Mammary epithelial cell (primary cell): ENCODE measurements around the gene RABAC1.

Experiments
- EZH2 ChIP-seq: IDR thresholded peaks from 2 replicates; pipeline ENCODE4 v1.6.1; 2012; ENCODE audit warnings: low read length, inconsistent platforms, borderline replicate concordance
- TF ChIP-seq, protein P1 (sequence below), 2 donors: IDR thresholded peaks in 1 of 2; conservative IDR thresholded peaks in 1 of 2; 2 replicates each; pipeline ENCODE4 v1.5.1; 2011 to 2012; ENCODE audit warnings: inconsistent platforms in 2 of 2, low read length in 2 of 2, mild to moderate bottlenecking in 2 of 2, control low read depth in 1 of 2, low read depth in 1 of 2; ENCODE audit not compliant: insufficient read depth in 1 of 2; ENCODE audit errors: extremely low read depth in 1 of 2

DNA sequence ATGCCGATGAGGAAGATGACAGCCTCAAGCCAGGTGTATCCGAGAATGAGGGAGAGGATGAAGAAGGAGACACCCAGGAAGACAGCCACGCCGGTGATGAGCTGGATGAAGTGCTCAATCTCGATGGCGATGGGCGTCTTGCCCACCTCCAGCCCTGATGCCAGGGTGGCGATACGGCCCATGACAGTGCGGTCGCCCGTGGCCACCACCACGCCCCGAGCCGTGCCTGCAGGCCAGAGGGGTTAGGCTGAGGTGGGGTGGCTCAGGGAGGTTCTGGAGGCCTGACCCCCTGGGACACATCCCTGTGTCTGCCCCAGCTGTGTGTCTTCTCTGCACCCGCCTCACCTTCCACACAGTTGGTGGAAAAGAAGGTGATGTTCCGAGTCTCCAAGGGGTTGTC, 25.8 kb upstream of the RABAC1 start:
- no peak for TF ChIP-seq EZH2
- TF ChIP-seq, protein P1, sequence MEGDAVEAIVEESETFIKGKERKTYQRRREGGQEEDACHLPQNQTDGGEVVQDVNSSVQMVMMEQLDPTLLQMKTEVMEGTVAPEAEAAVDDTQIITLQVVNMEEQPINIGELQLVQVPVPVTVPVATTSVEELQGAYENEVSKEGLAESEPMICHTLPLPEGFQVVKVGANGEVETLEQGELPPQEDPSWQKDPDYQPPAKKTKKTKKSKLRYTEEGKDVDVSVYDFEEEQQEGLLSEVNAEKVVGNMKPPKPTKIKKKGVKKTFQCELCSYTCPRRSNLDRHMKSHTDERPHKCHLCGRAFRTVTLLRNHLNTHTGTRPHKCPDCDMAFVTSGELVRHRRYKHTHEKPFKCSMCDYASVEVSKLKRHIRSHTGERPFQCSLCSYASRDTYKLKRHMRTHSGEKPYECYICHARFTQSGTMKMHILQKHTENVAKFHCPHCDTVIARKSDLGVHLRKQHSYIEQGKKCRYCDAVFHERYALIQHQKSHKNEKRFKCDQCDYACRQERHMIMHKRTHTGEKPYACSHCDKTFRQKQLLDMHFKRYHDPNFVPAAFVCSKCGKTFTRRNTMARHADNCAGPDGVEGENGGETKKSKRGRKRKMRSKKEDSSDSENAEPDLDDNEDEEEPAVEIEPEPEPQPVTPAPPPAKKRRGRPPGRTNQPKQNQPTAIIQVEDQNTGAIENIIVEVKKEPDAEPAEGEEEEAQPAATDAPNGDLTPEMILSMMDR (conservative IDR thresholded peaks at IDR 0.05 in 1 of 2, IDR thresholded peaks at IDR 0.05 in 1 of 2; ENCODE audit: extremely low read depth in 1 of 2, insufficient read depth in 1 of 2, low read depth in 1 of 2, low read length in 2 of 2), result no peak
